Erythroblast (primary cell): ENCODE results near the gene TGM4.

ENCODE experiments used
- GATA1 ChIP-seq: IDR thresholded peaks from 2 replicates; pipeline ENCODE4 v1.6.1; 2011; ENCODE audit warnings: low read depth, mild to moderate bottlenecking, control low read depth, low read length, moderate library complexity
- POLR2A ChIP-seq: IDR thresholded peaks from 2 replicates; pipeline ENCODE4 v1.6.1; 2011; ENCODE audit warnings: mild to moderate bottlenecking, low read length

GRCh38 chr3:44950275-44950734 lies 75.9 kb downstream of the TGM4 start:
- TF ChIP-seq POLR2A = no peak
- no peak for TF ChIP-seq GATA1
